Esophagus squamous epithelium (tissue), 4 donors: ENCODE data around the gene LRRC41.

ENCODE experiments used
- POLR2A ChIP-seq, 4 donors: fragments of 450-650 bp; IDR thresholded peaks; one replicate each; pipeline ENCODE4 v1.6.1; 2017; ENCODE audit warnings: antibody characterized with exemption in 4 of 4, mild to moderate bottlenecking in 4 of 4, moderate library complexity in 3 of 4
- TF ChIP-seq, protein P1 (sequence below), 6 experiments: fragments of 450-650 bp in 4 of 6; fragments of 200-600 bp in 2 of 6; sonication (generic) in 2 of 6; IDR thresholded peaks; one replicate each; pipeline ENCODE4 v1.5.1; 2016 to 2019; ENCODE audit warnings: antibody characterized with exemption in 6 of 6, mild to moderate bottlenecking in 4 of 6, moderate library complexity in 4 of 6

DNA sequence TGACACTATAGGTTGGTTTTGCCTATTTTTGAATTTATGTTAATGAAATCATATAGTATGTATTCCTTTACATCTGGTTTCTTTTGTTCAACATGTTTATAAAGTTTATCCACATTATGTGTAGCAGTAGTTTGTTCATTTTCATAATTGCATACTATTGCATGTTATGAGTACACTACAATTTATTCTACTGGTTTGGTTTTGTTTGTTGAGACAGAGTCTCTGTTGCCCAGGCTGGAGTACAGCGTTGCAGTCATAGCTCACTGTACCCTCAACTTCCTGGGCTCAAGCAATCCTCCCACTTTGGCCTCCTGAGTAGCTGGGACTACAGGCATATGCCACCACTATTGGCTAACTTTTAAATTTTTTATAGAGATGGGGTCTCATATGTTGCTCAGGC is 34.8 kb downstream of the LRRC41 start:
- TF ChIP-seq, protein P1, sequence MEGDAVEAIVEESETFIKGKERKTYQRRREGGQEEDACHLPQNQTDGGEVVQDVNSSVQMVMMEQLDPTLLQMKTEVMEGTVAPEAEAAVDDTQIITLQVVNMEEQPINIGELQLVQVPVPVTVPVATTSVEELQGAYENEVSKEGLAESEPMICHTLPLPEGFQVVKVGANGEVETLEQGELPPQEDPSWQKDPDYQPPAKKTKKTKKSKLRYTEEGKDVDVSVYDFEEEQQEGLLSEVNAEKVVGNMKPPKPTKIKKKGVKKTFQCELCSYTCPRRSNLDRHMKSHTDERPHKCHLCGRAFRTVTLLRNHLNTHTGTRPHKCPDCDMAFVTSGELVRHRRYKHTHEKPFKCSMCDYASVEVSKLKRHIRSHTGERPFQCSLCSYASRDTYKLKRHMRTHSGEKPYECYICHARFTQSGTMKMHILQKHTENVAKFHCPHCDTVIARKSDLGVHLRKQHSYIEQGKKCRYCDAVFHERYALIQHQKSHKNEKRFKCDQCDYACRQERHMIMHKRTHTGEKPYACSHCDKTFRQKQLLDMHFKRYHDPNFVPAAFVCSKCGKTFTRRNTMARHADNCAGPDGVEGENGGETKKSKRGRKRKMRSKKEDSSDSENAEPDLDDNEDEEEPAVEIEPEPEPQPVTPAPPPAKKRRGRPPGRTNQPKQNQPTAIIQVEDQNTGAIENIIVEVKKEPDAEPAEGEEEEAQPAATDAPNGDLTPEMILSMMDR (IDR thresholded peaks at IDR 0.05), result no peak
- TF ChIP-seq POLR2A (IDR thresholded peaks at IDR 0.05), result no peak
